Measurements from ENCODE around the gene THAP7. TPM values are rescaled to one million over a fixed set of nuclear protein-coding genes. Genes with fewer than 3 reads are reported as not detected.
A peak's percentile ranks its signal among the peaks of the same experiment; 100 is the strongest.

The THAP7 gene
- total and polyA plus RNA-seq, 2 of the 13 experiments (the other 11 are each of a cell fraction or from before 2014, with no cell fraction given) = 13.0 to 25.5 TPM

DNA sequence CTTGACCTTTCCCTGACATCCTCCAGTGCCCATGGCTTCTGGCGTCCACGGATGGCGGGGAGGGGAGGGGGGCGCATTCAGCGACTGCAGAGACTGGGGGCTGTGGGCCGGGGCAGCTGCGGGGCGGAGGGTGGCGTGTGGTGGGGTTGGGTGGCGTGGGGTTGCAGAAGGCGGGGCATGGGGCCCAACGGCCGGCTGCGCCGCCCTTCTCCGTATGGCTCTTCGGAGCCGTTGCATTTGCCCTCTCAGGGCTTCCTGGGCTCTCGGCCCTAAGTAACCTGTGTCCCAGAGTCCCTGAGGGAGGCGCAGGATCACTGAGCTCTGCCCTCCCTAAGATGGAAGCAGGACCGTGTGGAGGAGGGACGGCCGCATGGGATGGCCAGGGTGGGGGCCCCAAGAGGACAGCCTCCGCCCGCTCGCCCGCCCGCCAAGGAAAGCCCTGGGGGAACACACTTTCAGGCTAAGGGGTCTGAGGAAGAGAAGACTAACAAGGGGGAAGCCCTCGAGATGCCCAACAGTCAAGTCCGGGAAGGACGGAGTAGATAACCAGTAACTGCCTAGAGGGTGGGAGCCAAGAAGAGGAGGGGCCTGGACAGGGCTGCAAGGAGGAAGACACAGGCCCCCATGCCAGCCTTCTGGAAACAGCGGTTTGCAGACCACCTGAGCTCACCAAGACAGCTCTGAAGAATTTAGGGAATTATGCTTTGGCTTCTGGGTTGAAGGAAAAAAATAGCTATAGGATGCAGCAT lies 44.1 kb downstream of the THAP7 start (continued):
- TF ChIP-seq, protein P1, sequence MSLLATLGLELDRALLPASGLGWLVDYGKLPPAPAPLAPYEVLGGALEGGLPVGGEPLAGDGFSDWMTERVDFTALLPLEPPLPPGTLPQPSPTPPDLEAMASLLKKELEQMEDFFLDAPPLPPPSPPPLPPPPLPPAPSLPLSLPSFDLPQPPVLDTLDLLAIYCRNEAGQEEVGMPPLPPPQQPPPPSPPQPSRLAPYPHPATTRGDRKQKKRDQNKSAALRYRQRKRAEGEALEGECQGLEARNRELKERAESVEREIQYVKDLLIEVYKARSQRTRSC (CRISPR knock-in tag; IDR thresholded peaks at IDR 0.05; ENCODE audit: low read depth) = no peak
- TF ChIP-seq, protein P2, sequence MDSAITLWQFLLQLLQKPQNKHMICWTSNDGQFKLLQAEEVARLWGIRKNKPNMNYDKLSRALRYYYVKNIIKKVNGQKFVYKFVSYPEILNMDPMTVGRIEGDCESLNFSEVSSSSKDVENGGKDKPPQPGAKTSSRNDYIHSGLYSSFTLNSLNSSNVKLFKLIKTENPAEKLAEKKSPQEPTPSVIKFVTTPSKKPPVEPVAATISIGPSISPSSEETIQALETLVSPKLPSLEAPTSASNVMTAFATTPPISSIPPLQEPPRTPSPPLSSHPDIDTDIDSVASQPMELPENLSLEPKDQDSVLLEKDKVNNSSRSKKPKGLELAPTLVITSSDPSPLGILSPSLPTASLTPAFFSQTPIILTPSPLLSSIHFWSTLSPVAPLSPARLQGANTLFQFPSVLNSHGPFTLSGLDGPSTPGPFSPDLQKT (CRISPR knock-in tag; IDR thresholded peaks at IDR 0.05; ENCODE audit: borderline replicate concordance) = 0 out of 2 replicates have a peak, but pooled peaks have one; percentile 15
- TF ChIP-seq RXRB (CRISPR knock-in tag; IDR thresholded peaks at IDR 0.05; ENCODE audit: borderline replicate concordance) (peak; percentile 53), ZFP1 (CRISPR knock-in tag; IDR thresholded peaks at IDR 0.05) (no peak), ZFX (CRISPR knock-in tag; IDR thresholded peaks at IDR 0.05; ENCODE audit: low read depth) (peak; percentile 45), ESRRA (CRISPR knock-in tag; IDR thresholded peaks at IDR 0.05; ENCODE audit: low read depth) (no peak), PPARG (CRISPR knock-in tag; conservative IDR thresholded peaks at IDR 0.05) (0 out of 2 replicates have a peak, but pooled peaks have one; percentile 20), ZFY (CRISPR knock-in tag; IDR thresholded peaks at IDR 0.05) (0 out of 2 replicates have a peak, but pooled peaks have one; percentile 12), ZSCAN22 (CRISPR knock-in tag; IDR thresholded peaks at IDR 0.05) (no peak), LCORL (IDR thresholded peaks at IDR 0.05) (no peak), LCORL (CRISPR knock-in tag; IDR thresholded peaks at IDR 0.05) (peak; percentile 69), ZNF263 (CRISPR knock-in tag; IDR thresholded peaks at IDR 0.05) (peak; percentile 89), NAIF1 (CRISPR knock-in tag; IDR thresholded peaks at IDR 0.05; ENCODE audit: borderline replicate concordance) (0 out of 2 replicates have a peak, but pooled peaks have one; percentile 44), PHF21A (CRISPR knock-in tag; IDR thresholded peaks at IDR 0.05) (0 out of 2 replicates have a peak, but pooled peaks have one; percentile 56), CENPX (CRISPR knock-in tag; IDR thresholded peaks at IDR 0.05) (no peak), ZNF761 (CRISPR knock-in tag; conservative IDR thresholded peaks at IDR 0.05) (peak; percentile 73; the same call in 1 of the 2 replicates), ZNF558 (CRISPR knock-in tag; IDR thresholded peaks at IDR 0.05; ENCODE audit: borderline replicate concordance) (0 out of 2 replicates have a peak, but pooled peaks have one; percentile 57), TAF1 (CRISPR knock-in tag; IDR thresholded peaks at IDR 0.05) (peak; percentile 57), ZNF441 (CRISPR knock-in tag; IDR thresholded peaks at IDR 0.05; ENCODE audit: borderline replicate concordance) (0 out of 2 replicates have a peak, but pooled peaks have one; percentile 2), ZNF230 (CRISPR knock-in tag; IDR thresholded peaks at IDR 0.05) (0 out of 2 replicates have a peak, but pooled peaks have one; percentile 11), SMAD1 (CRISPR knock-in tag; IDR thresholded peaks at IDR 0.05; ENCODE audit: borderline replicate concordance, low read depth) (0 out of 2 replicates have a peak, but pooled peaks have one; percentile 66), CCDC6 (CRISPR knock-in tag; IDR thresholded peaks at IDR 0.05) (peak; percentile 61; the same call in 1 of the 2 replicates)
- TF ChIP-seq, protein P3, sequence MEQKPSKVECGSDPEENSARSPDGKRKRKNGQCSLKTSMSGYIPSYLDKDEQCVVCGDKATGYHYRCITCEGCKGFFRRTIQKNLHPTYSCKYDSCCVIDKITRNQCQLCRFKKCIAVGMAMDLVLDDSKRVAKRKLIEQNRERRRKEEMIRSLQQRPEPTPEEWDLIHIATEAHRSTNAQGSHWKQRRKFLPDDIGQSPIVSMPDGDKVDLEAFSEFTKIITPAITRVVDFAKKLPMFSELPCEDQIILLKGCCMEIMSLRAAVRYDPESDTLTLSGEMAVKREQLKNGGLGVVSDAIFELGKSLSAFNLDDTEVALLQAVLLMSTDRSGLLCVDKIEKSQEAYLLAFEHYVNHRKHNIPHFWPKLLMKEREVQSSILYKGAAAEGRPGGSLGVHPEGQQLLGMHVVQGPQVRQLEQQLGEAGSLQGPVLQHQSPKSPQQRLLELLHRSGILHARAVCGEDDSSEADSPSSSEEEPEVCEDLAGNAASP (CRISPR knock-in tag; IDR thresholded peaks at IDR 0.05; ENCODE audit: borderline replicate concordance) = peak; percentile 67; the same call in 1 of the 2 replicates
- TF ChIP-seq, protein P4, sequence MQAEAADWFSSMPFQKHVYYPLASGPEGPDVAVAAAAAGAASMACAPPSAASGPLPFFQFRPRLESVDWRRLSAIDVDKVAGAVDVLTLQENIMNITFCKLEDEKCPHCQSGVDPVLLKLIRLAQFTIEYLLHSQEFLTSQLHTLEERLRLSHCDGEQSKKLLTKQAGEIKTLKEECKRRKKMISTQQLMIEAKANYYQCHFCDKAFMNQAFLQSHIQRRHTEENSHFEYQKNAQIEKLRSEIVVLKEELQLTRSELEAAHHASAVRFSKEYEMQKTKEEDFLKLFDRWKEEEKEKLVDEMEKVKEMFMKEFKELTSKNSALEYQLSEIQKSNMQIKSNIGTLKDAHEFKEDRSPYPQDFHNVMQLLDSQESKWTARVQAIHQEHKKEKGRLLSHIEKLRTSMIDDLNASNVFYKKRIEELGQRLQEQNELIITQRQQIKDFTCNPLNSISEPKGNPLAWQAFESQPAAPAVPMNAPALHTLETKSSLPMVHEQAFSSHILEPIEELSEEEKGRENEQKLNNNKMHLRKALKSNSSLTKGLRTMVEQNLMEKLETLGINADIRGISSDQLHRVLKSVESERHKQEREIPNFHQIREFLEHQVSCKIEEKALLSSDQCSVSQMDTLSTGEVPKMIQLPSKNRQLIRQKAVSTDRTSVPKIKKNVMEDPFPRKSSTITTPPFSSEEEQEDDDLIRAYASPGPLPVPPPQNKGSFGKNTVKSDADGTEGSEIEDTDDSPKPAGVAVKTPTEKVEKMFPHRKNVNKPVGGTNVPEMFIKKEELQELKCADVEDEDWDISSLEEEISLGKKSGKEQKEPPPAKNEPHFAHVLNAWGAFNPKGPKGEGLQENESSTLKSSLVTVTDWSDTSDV (CRISPR knock-in tag; IDR thresholded peaks at IDR 0.05) = peak; percentile 80; the same call in 1 of the 2 replicates
